Fibroblast of lung (primary cell): Measurements from ENCODE around the gene SLC24A3.

ENCODE experiments used
- CTCF ChIP-seq, 2 donors: IDR thresholded peaks in 1 of 2; conservative IDR thresholded peaks in 1 of 2; 1 replicate in 1 of 2; 2 replicates in 1 of 2; pipeline ENCODE4 v1.5.1; 2011 to 2012; ENCODE audit warnings: low read length in 2 of 2, control low read depth in 1 of 2, inconsistent platforms in 1 of 2, low read depth in 1 of 2, mild to moderate bottlenecking in 1 of 2
- EZH2 ChIP-seq: IDR thresholded peaks from 2 replicates; pipeline ENCODE4 v1.5.1; 2012; ENCODE audit warnings: low read length, control low read depth, mild to moderate bottlenecking; ENCODE audit errors: missing control alignments

- TF ChIP-seq CTCF (conservative IDR thresholded peaks at IDR 0.05 in 1 of 2, IDR thresholded peaks at IDR 0.05 in 1 of 2; ENCODE audit: low read depth in 1 of 2, low read length in 2 of 2), result no peak
- TF ChIP-seq EZH2, result no peak
Measured at GRCh38 chr20:19483309-19483708, 270.9 kb downstream of the SLC24A3 start.
